Stimulated activated naive CD8-positive, alpha-beta T cell treated with anti-CD3 and anti-CD28 coated beads, Interleukin-15, Interleukin-2, amounts not matched to agents 100 ng/mL and 50 ng/mL, for 24 hours (primary cell): Measurements from ENCODE around the gene NMNAT3.

Experiments used
- H3K27ac Mint-ChIP-seq: one replicate; pipeline ENCODE4 v1.8.0; 2021; ENCODE audit warnings: mild to moderate bottlenecking, mixed read lengths
- H3K27me3 Mint-ChIP-seq: one replicate; pipeline ENCODE4 v1.8.0; 2021; ENCODE audit warnings: mixed read lengths
- H3K36me3 Mint-ChIP-seq: one replicate; pipeline ENCODE4 v1.8.0; 2021; ENCODE audit warnings: low read depth, mixed read lengths
- H3K4me1 Mint-ChIP-seq: one replicate; pipeline ENCODE4 v1.8.0; 2021; ENCODE audit warnings: low read depth, mixed read lengths
- H3K4me3 Mint-ChIP-seq: one replicate; pipeline ENCODE4 v1.8.0; 2021; ENCODE audit warnings: mild to moderate bottlenecking, mixed read lengths
- H3K9me3 Mint-ChIP-seq: one replicate; pipeline ENCODE4 v1.8.0; 2021; ENCODE audit warnings: mixed read lengths

NMNAT3 gene

GRCh38 chr3:139677388-139678155 lies at the start of gene NMNAT3:
Gene NMNAT3, minus strand, starts transcription at chr3:139677972. Its CDS starts 50,248 bp downstream, at chr3:139627724.
- H3K9me3 Mint-ChIP-seq: no peaks in the 10 kb centered on the region
- peak within 1 kb of the TSS; percentile 84 for H3K4me3 Mint-ChIP-seq
- H3K27ac Mint-ChIP-seq: peak within 1 kb of the TSS; percentile 51
- no peaks in the 10 kb centered on the region for H3K36me3 Mint-ChIP-seq
- peaks cover 4% of the 10 kb centered on the region for H3K27me3 Mint-ChIP-seq
- peaks cover 7% of the 10 kb centered on the region for H3K4me1 Mint-ChIP-seq

- Mint-ChIP-seq H3K27me3 (peaks cover 18% of the 10 kb centered on the region), H3K4me3 (no peak overlapping the region), H3K9me3 (no peaks in the 10 kb centered on the region), H3K36me3 (no peaks in the 10 kb centered on the region), H3K4me1 (no peaks in the 10 kb centered on the region), H3K27ac (no peak overlapping the region)
These were observed 43.6 kb upstream of the NMNAT3 start for GRCh38 chr3:139721370-139721769.

- Mint-ChIP-seq H3K9me3 (no peaks in the 10 kb centered on the region), H3K4me3 (no peak overlapping the region), H3K27me3 (peaks cover 16% of the 10 kb centered on the region), H3K36me3 (no peaks in the 10 kb centered on the region), H3K27ac (no peak overlapping the region), H3K4me1 (no peaks in the 10 kb centered on the region)
These were observed 40.6 kb upstream of the NMNAT3 start for GRCh38 chr3:139718415-139718814.

- Mint-ChIP-seq H3K4me1 (no peaks in the 10 kb centered on the region), H3K9me3 (no peaks in the 10 kb centered on the region), H3K4me3 (no peak overlapping the region), H3K27ac (no peak overlapping the region), H3K36me3 (no peaks in the 10 kb centered on the region), H3K27me3 (peaks cover 21% of the 10 kb centered on the region)
These were observed 39.2 kb upstream of the NMNAT3 start for GRCh38 chr3:139716908-139717485.

- no peaks in the 10 kb centered on the region for H3K36me3 Mint-ChIP-seq
- H3K9me3 Mint-ChIP-seq: no peaks in the 10 kb centered on the region
- no peaks in the 10 kb centered on the region for H3K4me1 Mint-ChIP-seq
- H3K27ac Mint-ChIP-seq: no peak overlapping the region
- no peak overlapping the region for H3K4me3 Mint-ChIP-seq
- peaks cover 21% of the 10 kb centered on the region for H3K27me3 Mint-ChIP-seq
These were observed 38.1 kb upstream of the NMNAT3 start for GRCh38 chr3:139715743-139716360.

GRCh38 chr3:139715166-139715565 lies 37.4 kb upstream of the NMNAT3 start:
- peaks cover 22% of the 10 kb centered on the region for H3K27me3 Mint-ChIP-seq
- no peaks in the 10 kb centered on the region for H3K36me3 Mint-ChIP-seq
- no peak overlapping the region for H3K27ac Mint-ChIP-seq
- H3K9me3 Mint-ChIP-seq: no peaks in the 10 kb centered on the region
- H3K4me1 Mint-ChIP-seq: no peaks in the 10 kb centered on the region
- no peak overlapping the region for H3K4me3 Mint-ChIP-seq

- Mint-ChIP-seq H3K4me3 (no peak overlapping the region), H3K4me1 (no peaks in the 10 kb centered on the region), H3K36me3 (no peaks in the 10 kb centered on the region), H3K27me3 (peaks cover 21% of the 10 kb centered on the region), H3K27ac (no peak overlapping the region), H3K9me3 (no peaks in the 10 kb centered on the region)
These were observed 32.4 kb upstream of the NMNAT3 start for GRCh38 chr3:139710212-139710611.

- Mint-ChIP-seq H3K4me1 (no peaks in the 10 kb centered on the region), H3K27me3 (peaks cover 26% of the 10 kb centered on the region), H3K27ac (no peak overlapping the region), H3K9me3 (no peaks in the 10 kb centered on the region), H3K4me3 (no peak overlapping the region), H3K36me3 (no peaks in the 10 kb centered on the region)
These were observed 27.9 kb upstream of the NMNAT3 start for GRCh38 chr3:139705631-139706030.

GRCh38 chr3:139696314-139696604 lies 18.5 kb upstream of the NMNAT3 start:
- H3K27me3 Mint-ChIP-seq: peaks cover 8% of the 10 kb centered on the region
- H3K36me3 Mint-ChIP-seq: no peaks in the 10 kb centered on the region
- H3K4me3 Mint-ChIP-seq: no peak overlapping the region
- H3K27ac Mint-ChIP-seq: no peak overlapping the region
- no peaks in the 10 kb centered on the region for H3K4me1 Mint-ChIP-seq
- H3K9me3 Mint-ChIP-seq: no peaks in the 10 kb centered on the region

- no peaks in the 10 kb centered on the region for H3K36me3 Mint-ChIP-seq
These were observed 17.9 kb upstream of the NMNAT3 start for GRCh38 chr3:139695426-139696313.

GRCh38 chr3:139695007-139695406 lies 17.2 kb upstream of the NMNAT3 start:
- Mint-ChIP-seq H3K9me3 (no peaks in the 10 kb centered on the region), H3K27ac (no peak overlapping the region), H3K4me3 (no peak overlapping the region), H3K27me3 (peaks cover 8% of the 10 kb centered on the region), H3K4me1 (no peaks in the 10 kb centered on the region), H3K36me3 (no peaks in the 10 kb centered on the region)

More at GRCh38 chr3:139695426-139696313, 17.9 kb upstream of the NMNAT3 start:
- Mint-ChIP-seq H3K9me3 (no peaks in the 10 kb centered on the region), H3K27ac (no peak overlapping the region), H3K4me3 (no peak overlapping the region), H3K4me1 (no peaks in the 10 kb centered on the region), H3K27me3 (peaks cover 8% of the 10 kb centered on the region)

- no peaks in the 10 kb centered on the region for H3K9me3 Mint-ChIP-seq
These were observed 16.8 kb upstream of the NMNAT3 start for GRCh38 chr3:139694542-139694941.

GRCh38 chr3:139691619-139692018 lies 13.8 kb upstream of the NMNAT3 start:
- Mint-ChIP-seq H3K36me3 (no peaks in the 10 kb centered on the region), H3K4me1 (no peaks in the 10 kb centered on the region), H3K4me3 (no peak overlapping the region), H3K27ac (no peak overlapping the region), H3K9me3 (no peaks in the 10 kb centered on the region), H3K27me3 (peaks cover 8% of the 10 kb centered on the region)

More at GRCh38 chr3:139694542-139694941, 16.8 kb upstream of the NMNAT3 start:
- H3K36me3 Mint-ChIP-seq: no peaks in the 10 kb centered on the region
- no peak overlapping the region for H3K4me3 Mint-ChIP-seq
- H3K27ac Mint-ChIP-seq: no peak overlapping the region
- peaks cover 8% of the 10 kb centered on the region for H3K27me3 Mint-ChIP-seq
- no peaks in the 10 kb centered on the region for H3K4me1 Mint-ChIP-seq

GRCh38 chr3:139689708-139690228 lies 12.0 kb upstream of the NMNAT3 start:
- H3K9me3 Mint-ChIP-seq: no peaks in the 10 kb centered on the region
- H3K36me3 Mint-ChIP-seq: no peaks in the 10 kb centered on the region
- H3K4me3 Mint-ChIP-seq: no peak overlapping the region
- H3K27me3 Mint-ChIP-seq: peaks cover 12% of the 10 kb centered on the region
- H3K27ac Mint-ChIP-seq: no peak overlapping the region
- no peaks in the 10 kb centered on the region for H3K4me1 Mint-ChIP-seq
